GM19193 (cell line): ENCODE data around the gene MYO5B.

ENCODE experiments used
- POLR2A ChIP-seq: IDR thresholded peaks from 4 replicates; pipeline ENCODE4 v1.6.1; 2011; ENCODE audit not compliant: insufficient read depth, insufficient read length; ENCODE audit errors: extremely low read depth

Gene MYO5B

DNA sequence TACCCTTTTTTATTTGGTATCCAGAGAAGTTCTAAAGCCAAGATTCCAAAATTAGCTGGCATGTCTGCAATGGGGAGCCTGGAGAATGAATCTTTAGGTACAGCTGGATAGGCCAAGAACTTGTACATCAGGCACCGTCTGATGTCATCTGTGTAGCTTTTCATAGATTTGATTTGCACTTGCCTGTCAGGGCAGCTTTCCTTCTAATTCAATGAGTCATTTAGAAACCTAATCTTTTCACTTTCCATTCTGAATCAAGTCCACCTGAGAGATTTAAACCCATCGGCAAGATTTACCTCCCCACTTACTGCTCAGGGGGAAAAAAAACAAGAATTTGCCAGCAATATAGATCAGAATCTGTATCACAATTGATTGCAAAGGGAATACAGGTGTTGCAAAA, 320.7 kb downstream of the MYO5B start:
- TF ChIP-seq POLR2A: no peak

DNA sequence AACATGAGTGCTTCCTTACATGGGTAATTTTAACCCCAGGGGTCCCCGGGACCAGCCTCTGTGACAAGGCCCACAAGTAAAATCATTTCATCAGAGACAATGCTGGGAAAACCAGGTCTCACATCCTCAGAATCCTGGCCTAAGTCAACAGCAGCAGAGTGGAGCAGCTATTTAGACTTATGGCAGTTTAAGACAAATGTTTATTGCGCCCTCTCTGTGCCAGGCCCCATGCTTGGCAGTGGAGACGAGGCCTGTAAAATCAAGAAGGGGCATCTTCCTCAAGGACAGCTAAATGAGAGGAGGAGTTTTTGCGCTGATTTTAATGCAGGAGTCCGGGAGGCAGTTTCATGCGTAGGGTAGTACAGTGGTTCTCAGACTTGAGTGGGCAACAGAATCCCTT, 325.6 kb downstream of the MYO5B start:
- TF ChIP-seq POLR2A: no peak

DNA sequence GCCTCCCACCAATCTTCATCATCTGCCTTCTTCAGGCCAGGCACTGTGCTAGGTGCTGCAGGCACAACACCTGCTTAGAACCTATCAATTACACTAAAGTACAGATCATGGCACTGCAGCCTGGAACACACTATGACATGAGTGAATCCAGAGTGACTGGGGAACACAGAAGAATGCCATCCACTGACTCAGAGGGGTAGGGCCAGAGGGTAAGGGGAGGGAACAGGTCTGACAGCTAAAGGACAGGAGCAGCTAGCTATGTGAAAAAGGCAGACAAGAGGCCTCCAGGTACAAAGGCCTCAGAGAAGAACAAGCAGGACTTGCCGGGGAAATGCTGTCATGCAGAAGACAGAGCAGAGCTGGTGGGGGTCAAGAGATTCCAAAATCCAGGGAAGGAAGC, 328.3 kb downstream of the MYO5B start:
- no peak for TF ChIP-seq POLR2A

DNA sequence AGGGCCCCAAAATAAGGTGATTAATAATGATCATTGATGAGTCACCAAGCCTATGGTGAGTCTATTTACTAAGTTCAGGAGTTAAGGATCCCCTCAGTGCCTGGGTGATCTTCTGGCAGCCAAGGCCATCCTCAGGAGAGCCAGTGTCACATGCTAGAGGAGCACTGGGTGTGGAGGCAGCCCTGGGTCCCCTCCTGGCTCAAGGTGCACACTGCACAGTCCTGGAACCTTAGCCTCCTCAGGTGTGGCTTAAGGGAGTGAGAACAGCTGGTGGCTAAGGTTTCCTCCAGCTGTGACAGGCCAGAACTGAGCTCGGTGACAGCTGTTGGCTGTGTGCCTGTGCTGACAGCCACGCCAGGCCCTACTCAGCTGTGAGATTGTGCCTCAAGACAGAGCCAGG, 329.5 kb downstream of the MYO5B start:
- no peak for TF ChIP-seq POLR2A

DNA sequence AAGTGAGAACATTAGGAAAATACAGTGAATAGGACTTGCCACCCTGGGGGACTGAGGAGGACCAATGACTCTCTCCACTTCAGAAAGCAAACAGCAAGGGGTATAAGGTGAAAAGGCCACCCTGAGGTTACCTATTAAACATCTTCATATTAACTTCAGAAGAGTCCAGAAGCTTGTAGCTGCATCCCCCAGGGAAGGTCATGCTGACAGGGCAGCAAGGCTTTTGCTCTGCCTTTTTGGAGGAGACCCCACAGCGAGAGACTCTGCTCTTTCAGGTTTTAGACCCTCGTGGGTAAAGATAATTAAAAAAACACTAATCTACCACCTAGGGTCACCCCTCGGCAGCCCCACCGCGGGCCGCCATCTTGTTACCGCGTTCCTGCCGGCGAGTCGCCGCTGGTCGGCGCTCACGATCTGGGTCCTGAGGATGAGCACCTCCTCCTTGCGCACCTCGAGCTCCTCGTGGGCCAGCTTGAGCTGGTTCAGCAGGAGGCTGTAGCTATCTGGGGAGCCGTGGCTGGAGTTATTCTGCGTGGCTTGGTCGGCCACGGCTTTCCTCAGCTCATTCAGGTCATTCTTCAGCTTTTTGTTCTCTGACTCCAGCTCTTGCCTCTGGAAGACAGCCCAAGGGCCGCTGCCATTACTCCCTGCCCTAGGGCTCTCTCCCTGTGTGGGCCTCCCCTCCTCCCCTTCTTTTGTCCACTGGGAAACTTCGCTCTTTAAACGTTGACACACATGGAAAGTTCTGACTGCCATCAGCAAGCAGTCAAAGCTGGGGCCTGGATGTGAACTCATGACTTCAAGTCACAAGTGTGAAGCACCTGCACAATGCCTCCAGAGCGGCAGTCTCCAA, 331.0 kb downstream of the MYO5B start:
- no peak for TF ChIP-seq POLR2A

DNA sequence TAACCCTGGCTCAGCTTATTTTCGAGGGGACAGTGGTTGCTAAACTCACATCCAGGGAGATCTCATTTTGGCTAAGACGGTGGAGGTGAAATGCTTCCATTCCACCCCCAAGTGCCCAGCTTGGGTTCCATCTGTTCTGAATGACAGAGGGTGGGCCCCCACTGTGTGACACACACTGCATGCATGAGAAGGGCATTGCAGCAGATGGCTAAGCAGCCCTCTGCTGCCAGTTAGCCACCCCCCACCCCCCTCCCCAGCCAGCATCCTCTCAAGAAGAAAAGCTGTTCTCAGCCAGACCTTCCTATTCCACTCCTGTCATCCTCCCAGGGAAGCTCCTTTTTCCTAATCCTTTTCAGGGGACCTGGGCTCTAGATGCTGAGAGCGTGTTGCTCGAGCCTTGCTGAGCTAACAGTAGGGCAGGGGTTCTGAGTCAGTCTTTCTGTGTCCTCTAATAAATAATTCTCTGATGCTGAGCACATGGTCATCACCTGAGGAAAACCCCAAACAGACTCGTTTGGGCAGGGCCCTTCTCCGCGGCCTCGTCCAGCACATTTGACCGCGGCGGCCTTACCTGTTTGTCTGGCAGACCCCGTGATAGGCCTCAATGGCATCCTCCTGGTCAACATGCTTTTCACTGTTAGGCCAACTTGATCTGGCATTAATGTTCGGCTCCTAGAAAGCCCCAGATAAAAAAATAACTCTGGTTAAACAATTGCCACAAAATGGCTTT, 332.1 kb downstream of the MYO5B start:
- TF ChIP-seq POLR2A: no peak

DNA sequence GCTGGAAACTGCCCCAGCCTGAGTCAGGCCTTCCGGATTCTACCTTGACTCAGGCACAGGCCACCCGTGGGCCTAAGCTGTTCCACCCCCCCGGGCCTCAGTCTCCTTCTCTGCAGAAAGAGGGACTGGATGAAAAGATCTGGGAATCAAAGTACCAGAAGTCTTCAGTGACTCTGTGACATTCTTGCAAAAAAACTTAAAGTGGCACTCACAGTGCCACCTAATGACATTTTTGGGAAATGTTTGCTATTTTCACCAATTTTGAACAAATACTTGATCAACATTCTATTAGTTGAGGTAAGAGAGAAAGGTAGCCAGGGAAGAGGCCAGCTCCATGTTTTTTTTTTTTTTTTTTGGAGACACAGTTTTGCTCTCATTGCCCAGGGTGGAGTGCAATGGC, 333.3 kb downstream of the MYO5B start:
- TF ChIP-seq POLR2A: no peak

DNA sequence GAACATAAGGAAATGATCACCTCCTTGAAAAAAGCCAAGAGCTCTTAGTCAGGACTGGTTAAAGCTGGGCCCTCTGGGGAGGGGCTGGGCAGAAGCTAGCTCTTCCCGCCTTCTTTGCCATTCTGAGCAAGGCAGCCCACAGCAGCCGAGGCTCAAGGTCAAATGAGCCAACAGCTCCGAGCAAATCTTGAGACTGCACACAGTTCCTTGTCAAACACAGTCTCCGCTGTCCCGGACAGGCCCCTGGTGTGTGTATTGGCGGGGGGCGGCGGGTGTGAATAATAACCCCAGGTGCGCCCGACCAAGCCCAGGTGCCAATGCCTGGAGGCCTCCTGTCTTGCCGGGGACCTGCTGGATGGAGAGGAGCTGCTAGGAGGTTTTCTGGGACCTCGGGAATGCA, 335.2 kb downstream of the MYO5B start:
- no peak for TF ChIP-seq POLR2A

DNA sequence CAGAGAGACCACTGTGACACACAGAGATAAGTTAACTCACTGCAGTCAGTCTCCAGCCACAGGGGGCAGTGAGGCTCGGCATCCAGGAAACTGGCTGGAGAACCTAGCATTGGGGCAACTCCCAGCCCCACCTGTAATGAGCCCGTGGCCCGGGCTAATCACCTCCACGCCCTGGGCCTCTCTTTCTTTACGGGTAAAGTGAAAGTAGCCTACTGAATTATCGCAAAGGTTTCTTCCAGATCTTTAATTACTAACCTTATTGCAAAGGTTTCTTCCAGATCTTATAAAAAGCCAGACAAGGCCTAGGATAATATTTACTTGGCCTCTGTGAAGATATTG, 336.0 kb downstream of the MYO5B start:
- TF ChIP-seq POLR2A: no peak

DNA sequence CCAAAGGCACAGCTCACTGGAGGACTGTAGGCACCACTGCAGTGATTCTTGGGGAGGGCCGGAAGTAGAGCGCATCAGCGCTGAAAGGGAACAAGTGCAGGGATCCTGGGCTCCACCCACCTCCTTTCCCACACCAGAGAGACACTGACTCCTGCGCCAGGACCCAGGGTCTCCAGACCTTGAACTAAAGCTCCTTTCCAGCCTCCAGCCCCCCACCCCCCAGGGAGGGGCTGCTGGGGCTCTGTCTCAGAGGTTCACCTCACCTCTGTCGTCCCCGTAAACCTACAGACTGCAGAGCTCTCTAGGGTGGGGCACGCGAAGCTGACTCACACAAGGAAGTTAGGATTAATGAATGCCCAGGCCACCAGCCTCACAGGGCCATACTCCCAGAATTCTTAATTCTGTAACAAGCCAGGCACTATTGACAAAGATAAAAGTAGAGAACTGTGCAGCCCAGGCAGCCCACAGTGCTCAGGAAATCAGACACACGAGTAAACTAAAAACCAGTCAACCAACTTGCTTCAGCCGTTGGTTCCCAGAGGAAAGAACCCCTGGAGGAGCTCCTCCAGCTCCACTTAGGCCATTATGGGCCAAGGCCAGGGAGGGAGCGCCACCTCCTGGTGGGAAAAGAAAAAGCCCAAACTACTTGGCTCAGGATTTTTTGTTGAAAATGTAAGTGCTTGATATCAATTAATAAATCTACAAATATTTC, 336.5 kb downstream of the MYO5B start:
- no peak for TF ChIP-seq POLR2A

DNA sequence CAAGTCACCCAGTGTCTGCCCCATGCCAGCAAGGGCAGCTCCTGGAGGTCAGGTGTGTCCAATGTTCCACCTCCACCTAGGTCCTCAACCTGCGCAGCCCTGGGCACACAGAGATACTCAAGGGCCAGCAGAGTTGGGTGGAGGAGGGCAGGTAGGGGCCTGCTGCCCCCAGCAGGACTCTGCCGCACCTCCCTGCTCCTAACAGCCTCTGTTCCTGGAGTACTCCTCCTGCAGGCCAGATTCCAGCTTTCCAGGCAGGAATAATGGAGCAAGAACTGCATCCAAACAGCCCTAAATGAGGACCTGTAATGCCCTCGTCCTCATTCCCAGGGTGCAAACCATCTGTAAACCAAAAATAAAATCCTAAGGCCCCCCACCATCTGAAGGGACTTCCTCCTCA, 337.2 kb downstream of the MYO5B start:
- TF ChIP-seq POLR2A: no peak

DNA sequence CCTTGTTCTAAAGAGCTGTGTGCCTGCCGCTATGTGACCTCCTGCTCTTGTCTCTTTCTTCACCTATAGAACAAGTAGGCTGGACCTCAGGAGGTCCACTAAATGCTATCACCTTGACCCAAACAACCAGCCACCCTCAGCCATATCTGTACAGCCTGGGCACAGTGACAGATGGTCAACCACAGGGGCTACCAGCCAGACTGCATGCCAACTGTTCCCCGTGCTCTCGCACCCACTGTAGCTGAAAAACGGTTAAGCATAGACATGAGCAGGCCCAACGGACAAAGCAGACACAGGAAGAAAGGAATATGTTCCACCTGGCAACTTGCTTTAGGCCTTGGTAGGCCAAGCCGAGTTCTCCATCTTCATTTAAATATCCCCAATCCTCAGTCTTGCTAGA, 338.5 kb downstream of the MYO5B start:
- no peak for TF ChIP-seq POLR2A

DNA sequence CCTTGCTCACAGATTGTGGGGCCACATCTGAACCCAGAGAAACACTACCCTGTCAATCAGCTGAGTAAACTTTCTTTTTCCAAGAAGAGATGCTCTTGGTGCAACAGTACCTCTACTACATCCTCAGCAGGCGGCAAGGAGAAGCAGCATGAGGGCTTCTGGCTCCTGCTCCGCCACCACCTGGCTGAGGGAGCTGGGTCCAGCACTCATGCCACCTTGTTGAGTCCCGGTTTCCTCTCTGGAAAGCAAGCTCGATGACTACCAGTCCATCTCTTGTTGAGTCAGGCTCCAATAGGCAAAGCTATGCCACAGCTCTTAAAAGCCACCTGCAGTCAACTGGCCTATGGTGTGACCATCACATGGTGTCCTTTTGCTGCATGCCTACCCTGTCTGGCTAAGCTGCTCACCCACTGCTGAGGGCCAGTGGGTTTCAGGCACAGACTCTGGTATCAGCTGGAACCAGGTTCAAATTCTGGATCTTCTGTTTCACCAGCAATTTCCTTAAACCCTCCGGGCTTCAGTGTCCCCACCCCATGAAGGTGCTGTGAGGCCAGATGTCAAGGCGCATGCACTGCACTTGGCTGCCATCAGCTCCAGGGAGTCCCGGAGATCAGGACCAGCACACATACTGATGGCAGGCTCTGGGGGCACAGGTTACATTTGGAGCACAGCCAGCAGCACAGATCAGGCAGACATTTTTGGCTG, 339.1 kb downstream of the MYO5B start:
- TF ChIP-seq POLR2A: no peak

DNA sequence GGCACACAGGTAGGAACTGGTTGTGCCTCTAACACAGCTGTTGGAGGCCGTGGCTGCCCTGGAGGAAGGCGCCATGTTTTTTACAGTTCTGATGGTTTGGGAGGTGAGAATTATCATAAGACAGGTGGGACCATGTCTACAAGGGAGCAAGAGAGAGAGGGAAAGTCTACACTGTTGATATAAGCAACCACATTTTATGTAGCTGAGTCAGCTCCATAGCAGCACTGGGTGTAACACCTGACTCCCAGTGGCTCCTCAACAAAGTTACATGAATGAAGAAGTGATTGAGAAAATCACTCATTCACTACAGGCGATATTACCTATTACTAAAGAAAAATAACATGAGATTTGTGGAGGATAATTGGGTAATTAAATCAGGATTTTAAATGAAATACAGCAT, 340.3 kb downstream of the MYO5B start:
- no peak for TF ChIP-seq POLR2A

DNA sequence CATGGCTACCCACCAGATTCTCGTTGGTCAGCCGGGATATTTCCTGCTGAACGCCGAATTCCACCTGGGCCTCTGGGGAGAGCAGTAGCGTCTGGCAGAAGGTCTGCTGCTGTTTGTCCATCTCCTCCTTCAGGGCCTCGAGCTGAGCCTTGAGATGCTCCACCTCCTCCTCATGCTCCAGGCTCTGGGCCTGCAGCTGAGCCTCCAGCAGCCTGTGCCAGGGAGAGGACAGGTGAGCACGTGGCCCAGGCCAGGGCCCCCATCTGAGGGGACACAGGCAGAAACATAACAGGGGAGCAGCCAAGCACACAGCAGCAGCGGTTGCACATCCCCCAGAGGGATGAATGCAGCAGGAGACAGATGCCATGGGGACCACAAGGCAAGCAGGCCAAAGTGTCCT, 341.5 kb downstream of the MYO5B start:
- no peak for TF ChIP-seq POLR2A

DNA sequence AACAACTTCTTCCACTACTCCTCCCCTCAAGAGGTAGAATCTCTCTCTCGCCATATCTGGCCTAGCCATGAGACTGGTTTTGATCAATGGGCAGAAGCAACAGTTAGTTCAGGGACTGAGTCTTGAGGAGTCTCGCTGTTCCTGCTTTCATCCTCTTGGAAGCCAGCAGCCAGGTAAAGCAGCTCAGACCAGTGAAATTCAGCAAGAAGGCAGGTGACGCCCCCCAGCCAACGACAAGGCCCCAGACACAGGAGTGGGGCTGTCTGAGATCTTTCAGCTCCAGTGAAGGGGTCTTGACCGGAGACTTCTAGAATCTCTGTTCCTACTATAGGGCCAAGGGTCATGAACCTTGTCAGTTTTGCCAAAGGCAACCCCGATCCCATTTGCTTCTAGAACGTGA, 341.9 kb downstream of the MYO5B start:
- no peak for TF ChIP-seq POLR2A

DNA sequence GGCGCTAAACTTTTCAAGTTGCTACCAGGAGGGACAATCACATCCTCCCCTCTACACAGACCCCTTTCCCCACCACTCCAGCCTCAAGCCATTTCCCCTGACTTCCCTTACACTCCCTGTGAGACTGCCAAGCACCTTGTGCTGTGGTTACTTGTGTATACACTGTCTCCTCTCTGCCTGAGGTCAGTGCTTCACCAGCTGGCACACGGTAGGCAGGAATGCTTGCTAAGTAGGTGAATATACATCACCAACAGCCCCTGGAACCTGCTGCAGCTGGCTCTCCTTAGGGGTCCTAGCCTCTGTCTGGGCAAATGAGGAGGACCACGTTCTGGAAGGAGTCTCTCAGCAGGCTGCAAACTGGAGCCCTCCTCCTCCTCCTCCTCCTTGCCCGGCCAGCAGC, 343.3 kb downstream of the MYO5B start:
- TF ChIP-seq POLR2A: no peak
